SK-N-SH treated with all-trans-retinoic acid at 6 μM for 48 hours (cell line): ENCODE data around the gene ZSCAN16.

Experiments used
- ARNTL ChIP-seq: fragments of 450-650 bp; formaldehyde crosslinking; IDR thresholded peaks from 2 replicates; pipeline ENCODE4 v1.5.0; 2020; ENCODE audit warnings: low read depth, mild to moderate bottlenecking, moderate library complexity, borderline replicate concordance
- CSDC2 ChIP-seq: fragments of 250-450 bp; sonication (Bioruptor Pico); IDR thresholded peaks from 2 replicates; pipeline ENCODE4 v1.5.0; 2020; ENCODE audit warnings: mild to moderate bottlenecking, moderate library complexity
- ESRRG ChIP-seq: fragments of 250-450 bp; sonication (Bioruptor Pico); IDR thresholded peaks from 2 replicates; pipeline ENCODE4 v1.6.1; 2021; ENCODE audit warnings: mild to moderate bottlenecking
- OSR1 ChIP-seq: fragments of 250-450 bp; sonication (Bioruptor Pico); IDR thresholded peaks from 2 replicates; pipeline ENCODE4 v1.8.0; 2022; ENCODE audit warnings: moderate library complexity, mild to moderate bottlenecking, inconsistent platforms
- RARB ChIP-seq: fragments of 250-450 bp; sonication (Bioruptor Pico); IDR thresholded peaks from 2 replicates; pipeline ENCODE4 v1.8.0; 2021; ENCODE audit warnings: mild to moderate bottlenecking, moderate library complexity
- SNAI2 ChIP-seq: fragments of 250-450 bp; sonication (Bioruptor Pico); IDR thresholded peaks from 2 replicates; pipeline ENCODE4 v1.5.0; 2020; ENCODE audit warnings: mild to moderate bottlenecking, moderate library complexity
- TCF4 ChIP-seq: fragments of 250-450 bp; sonication (Bioruptor Pico); IDR thresholded peaks from 2 replicates; pipeline ENCODE4 v1.8.0; 2021; ENCODE audit warnings: mild to moderate bottlenecking, moderate library complexity, borderline replicate concordance
- TOX ChIP-seq: fragments of 250-450 bp; sonication (Bioruptor Pico); IDR thresholded peaks from 2 replicates; pipeline ENCODE4 v1.8.0; 2021; ENCODE audit warnings: mild to moderate bottlenecking, moderate library complexity, borderline replicate concordance
- ZC3H10 ChIP-seq: fragments of 250-450 bp; sonication (Bioruptor Pico); IDR thresholded peaks from 2 replicates; pipeline ENCODE4 v1.5.1; 2021; ENCODE audit warnings: mild to moderate bottlenecking, moderate library complexity
- ZFP3 ChIP-seq: fragments of 250-450 bp; sonication (Bioruptor Pico); IDR thresholded peaks from 2 replicates; pipeline ENCODE4 v1.5.0; 2020; ENCODE audit warnings: mild to moderate bottlenecking, moderate library complexity
- ZFP30 ChIP-seq: fragments of 450-650 bp; formaldehyde crosslinking; IDR thresholded peaks from 2 replicates; pipeline ENCODE4 v1.5.0; 2022; ENCODE audit warnings: mild to moderate bottlenecking, moderate library complexity
- ZNF8 ChIP-seq: fragments of 450-650 bp; formaldehyde crosslinking; IDR thresholded peaks from 2 replicates; pipeline ENCODE4 v1.5.0; 2020; ENCODE audit warnings: mild to moderate bottlenecking, moderate library complexity
- TF ChIP-seq, protein P1 (sequence below): fragments of 250-450 bp; sonication (Bioruptor Pico); IDR thresholded peaks from 2 replicates; pipeline ENCODE4 v1.8.0; 2020; ENCODE audit warnings: mild to moderate bottlenecking, moderate library complexity, borderline replicate concordance
- TF ChIP-seq, protein P2 (sequence below): fragments of 250-450 bp; sonication (Bioruptor Pico); IDR thresholded peaks from 2 replicates; pipeline ENCODE4 v1.5.0; 2020; ENCODE audit warnings: mild to moderate bottlenecking, moderate library complexity

DNA sequence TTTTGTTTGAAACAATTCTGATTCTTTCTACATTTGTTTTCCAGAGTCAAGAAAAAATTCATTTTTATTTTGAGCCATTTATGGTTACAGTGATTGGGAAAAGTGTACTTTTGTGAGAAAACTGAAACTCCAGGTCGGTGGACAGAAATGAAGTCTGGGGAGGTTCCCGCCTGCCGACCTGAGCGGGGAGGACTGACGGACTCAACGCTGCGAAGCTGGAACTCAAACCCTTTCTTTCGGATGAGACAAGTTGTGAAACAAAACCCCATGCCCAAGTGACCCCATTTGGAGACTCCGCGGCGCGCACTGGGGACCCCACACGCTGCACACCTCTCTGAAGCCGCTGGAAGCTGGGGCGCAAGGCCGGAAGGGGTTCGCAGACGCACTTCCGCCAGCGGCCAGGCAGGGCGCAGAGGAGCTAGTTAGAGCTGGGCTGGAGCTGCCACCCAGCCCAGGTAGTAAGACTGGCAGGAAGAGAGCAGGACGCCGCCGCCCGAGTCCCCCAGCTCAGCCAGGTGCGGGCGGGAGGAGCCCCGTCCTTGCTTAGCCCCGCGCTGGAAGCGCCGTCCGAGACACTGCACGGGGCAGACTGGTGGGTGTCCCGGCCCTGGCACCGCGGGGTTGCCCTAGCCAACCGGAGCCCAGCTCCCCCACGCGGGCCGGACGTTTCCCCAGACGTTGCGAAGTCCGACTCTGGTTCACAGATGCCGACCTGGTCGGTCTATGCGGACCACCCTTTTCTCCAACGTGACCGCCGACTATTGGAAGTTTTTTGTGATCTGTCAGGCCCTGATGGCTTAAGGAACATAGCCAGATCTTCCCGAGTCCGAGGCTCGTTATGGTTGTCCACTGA is 19.8 kb upstream of the ZSCAN16 start:
- no peak for TF ChIP-seq ZC3H10
- no peak for TF ChIP-seq ZFP30 (CRISPR knock-in tag)
- TF ChIP-seq, protein P1, sequence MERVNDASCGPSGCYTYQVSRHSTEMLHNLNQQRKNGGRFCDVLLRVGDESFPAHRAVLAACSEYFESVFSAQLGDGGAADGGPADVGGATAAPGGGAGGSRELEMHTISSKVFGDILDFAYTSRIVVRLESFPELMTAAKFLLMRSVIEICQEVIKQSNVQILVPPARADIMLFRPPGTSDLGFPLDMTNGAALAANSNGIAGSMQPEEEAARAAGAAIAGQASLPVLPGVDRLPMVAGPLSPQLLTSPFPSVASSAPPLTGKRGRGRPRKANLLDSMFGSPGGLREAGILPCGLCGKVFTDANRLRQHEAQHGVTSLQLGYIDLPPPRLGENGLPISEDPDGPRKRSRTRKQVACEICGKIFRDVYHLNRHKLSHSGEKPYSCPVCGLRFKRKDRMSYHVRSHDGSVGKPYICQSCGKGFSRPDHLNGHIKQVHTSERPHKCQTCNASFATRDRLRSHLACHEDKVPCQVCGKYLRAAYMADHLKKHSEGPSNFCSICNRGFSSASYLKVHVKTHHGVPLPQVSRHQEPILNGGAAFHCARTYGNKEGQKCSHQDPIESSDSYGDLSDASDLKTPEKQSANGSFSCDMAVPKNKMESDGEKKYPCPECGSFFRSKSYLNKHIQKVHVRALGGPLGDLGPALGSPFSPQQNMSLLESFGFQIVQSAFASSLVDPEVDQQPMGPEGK (CRISPR knock-in tag) = no peak
- no peak for TF ChIP-seq ARNTL (CRISPR knock-in tag)
- TF ChIP-seq ZNF8 = no peak
- 0 out of 2 replicates have a peak, but pooled peaks have one; percentile 51 for TF ChIP-seq CSDC2 (CRISPR knock-in tag)
- TF ChIP-seq, protein P2, sequence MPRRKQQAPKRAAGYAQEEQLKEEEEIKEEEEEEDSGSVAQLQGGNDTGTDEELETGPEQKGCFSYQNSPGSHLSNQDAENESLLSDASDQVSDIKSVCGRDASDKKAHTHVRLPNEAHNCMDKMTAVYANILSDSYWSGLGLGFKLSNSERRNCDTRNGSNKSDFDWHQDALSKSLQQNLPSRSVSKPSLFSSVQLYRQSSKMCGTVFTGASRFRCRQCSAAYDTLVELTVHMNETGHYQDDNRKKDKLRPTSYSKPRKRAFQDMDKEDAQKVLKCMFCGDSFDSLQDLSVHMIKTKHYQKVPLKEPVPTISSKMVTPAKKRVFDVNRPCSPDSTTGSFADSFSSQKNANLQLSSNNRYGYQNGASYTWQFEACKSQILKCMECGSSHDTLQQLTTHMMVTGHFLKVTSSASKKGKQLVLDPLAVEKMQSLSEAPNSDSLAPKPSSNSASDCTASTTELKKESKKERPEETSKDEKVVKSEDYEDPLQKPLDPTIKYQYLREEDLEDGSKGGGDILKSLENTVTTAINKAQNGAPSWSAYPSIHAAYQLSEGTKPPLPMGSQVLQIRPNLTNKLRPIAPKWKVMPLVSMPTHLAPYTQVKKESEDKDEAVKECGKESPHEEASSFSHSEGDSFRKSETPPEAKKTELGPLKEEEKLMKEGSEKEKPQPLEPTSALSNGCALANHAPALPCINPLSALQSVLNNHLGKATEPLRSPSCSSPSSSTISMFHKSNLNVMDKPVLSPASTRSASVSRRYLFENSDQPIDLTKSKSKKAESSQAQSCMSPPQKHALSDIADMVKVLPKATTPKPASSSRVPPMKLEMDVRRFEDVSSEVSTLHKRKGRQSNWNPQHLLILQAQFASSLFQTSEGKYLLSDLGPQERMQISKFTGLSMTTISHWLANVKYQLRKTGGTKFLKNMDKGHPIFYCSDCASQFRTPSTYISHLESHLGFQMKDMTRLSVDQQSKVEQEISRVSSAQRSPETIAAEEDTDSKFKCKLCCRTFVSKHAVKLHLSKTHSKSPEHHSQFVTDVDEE (CRISPR knock-in tag) = no peak
- TF ChIP-seq TOX = no peak
- peak; percentile 81; the same call in 1 of the 2 replicates for TF ChIP-seq ZFP3 (CRISPR knock-in tag)
- TF ChIP-seq TCF4 (CRISPR knock-in tag) = no peak
- TF ChIP-seq RARB = no peak
- no peak for TF ChIP-seq SNAI2
- no peak for TF ChIP-seq OSR1 (CRISPR knock-in tag)
- no peak for TF ChIP-seq ESRRG (CRISPR knock-in tag)
